Panc1 (cell line): Measurements from ENCODE around the gene NCAM1. TPM values are rescaled to one million over a fixed set of nuclear protein-coding genes. Genes with fewer than 3 reads are reported as not detected.

Experiments used
- ATAC-seq: fragments of 200-7000 bp; cut with Tn5 transposase; 2 replicates; pipeline ENCODE4 v1.9.1; 2020; ENCODE audit warnings: mild to moderate bottlenecking, moderate library complexity
- BruUV-seq: library from RNA; stranded (reverse); fragments of 400-500 nt; replicated peaks from 2 replicates; lab custom pipeline; 2021; lab: Mats Ljungman, UMichigan
- CTCF ChIA-PET: fragments of 300-600 bp; sonication (Branson Sonifier 250); formaldehyde crosslinking; loops from one replicate; lab custom pipeline; 2022; ENCODE audit warnings: antibody characterized with exemption; lab: Charles Lee
- POLR2A ChIA-PET: fragments of 300-600 bp; sonication (Branson Sonifier 250); formaldehyde crosslinking; loops from one replicate; lab custom pipeline; 2022; ENCODE audit warnings: antibody characterized with exemption; lab: Charles Lee
- DNase-seq: peaks from one replicate; pipeline ENCODE4 v3.0.0-alpha.2; 2010; ENCODE audit warnings: low read depth, low spot score
- H3K27ac ChIP-seq: 2 replicates; pipeline ENCODE4 v1.5.1; 2011; ENCODE audit warnings: mild to moderate bottlenecking, low read length, inconsistent platforms
- H3K27me3 ChIP-seq: fragments of 200-500 bp; sonication (Bioruptor generic); 2 replicates; pipeline ENCODE4 v1.6.0; 2014; ENCODE audit warnings: low read length, inconsistent platforms; ENCODE audit not compliant: control insufficient read depth, insufficient read depth
- H3K36me3 ChIP-seq: fragments of 200-500 bp; sonication (Bioruptor generic); 2 replicates; pipeline ENCODE4 v1.5.1; 2014; ENCODE audit warnings: inconsistent platforms, mild to moderate bottlenecking, low read length, moderate library complexity; ENCODE audit not compliant: control insufficient read depth, insufficient read depth
- H3K4me1 ChIP-seq: 2 replicates; pipeline ENCODE4 v1.5.1; 2011; ENCODE audit warnings: inconsistent platforms, mild to moderate bottlenecking, low read length, moderate library complexity; ENCODE audit not compliant: control insufficient read depth, insufficient read depth
- H3K4me3 ChIP-seq, 2 experiments: 2 replicates each; pipeline ENCODE4 v1.5.1; 2011 to 2012; ENCODE audit warnings: low read depth in 2 of 2, low read length in 2 of 2, mild to moderate bottlenecking in 2 of 2, inconsistent platforms in 1 of 2, moderate library complexity in 1 of 2
- H3K9me3 ChIP-seq: fragments of 200-500 bp; sonication (Bioruptor generic); 2 replicates; pipeline ENCODE4 v1.5.1; 2014; ENCODE audit warnings: low read depth, mild to moderate bottlenecking, inconsistent platforms, low read length, moderate library complexity; ENCODE audit not compliant: control insufficient read depth, insufficient read depth
- POLR2AphosphoS5 ChIP-seq: IDR thresholded peaks from 2 replicates; pipeline ENCODE4 v1.6.1; 2012; ENCODE audit warnings: mild to moderate bottlenecking, low read depth, low read length, moderate library complexity
- REST ChIP-seq, 2 experiments: IDR thresholded peaks; 2 replicates each; pipeline ENCODE4 v1.6.1; 2011 to 2012; ENCODE audit warnings: low read depth in 2 of 2, control low read depth in 1 of 2, low read length in 1 of 2, mild to moderate bottlenecking in 1 of 2, moderate library complexity in 1 of 2; ENCODE audit not compliant: insufficient read depth in 1 of 2
- SIN3A ChIP-seq: IDR thresholded peaks from 2 replicates; pipeline ENCODE4 v1.6.1; 2012; ENCODE audit warnings: low read depth, mild to moderate bottlenecking, low read length, moderate library complexity, borderline replicate concordance; ENCODE audit not compliant: insufficient read depth
- TCF7L2 ChIP-seq: IDR thresholded peaks from 2 replicates; pipeline ENCODE4 v1.6.1; 2011; ENCODE audit warnings: mild to moderate bottlenecking, low read depth, low read length, inconsistent platforms
- in situ Hi-C: cut with HindIII; loops from 2 replicates; pipeline ENCODE4 v1.10.0; 2016; ENCODE audit warnings: low sequenced_read_pairs, low pct_unique_long_range_greater_than_20kb
- intact Hi-C: fragments of 100-400 bp; cut with micrococcal nuclease; formaldehyde crosslinking; loops from one replicate; pipeline ENCODE4 v1.10.0; 2022; ENCODE audit not compliant: unreplicated experiment
- total RNA-seq: library from RNA; stranded (reverse); gene quantifications from one replicate; pipeline ENCODE4 v1.2.1, GENCODE V29; 2021; ENCODE audit not compliant: unreplicated experiment
- TF ChIP-seq, protein P1 (sequence below): fragments of 450-650 bp; IDR thresholded peaks from 2 replicates; pipeline ENCODE4 v1.5.1; 2017; ENCODE audit warnings: mild to moderate bottlenecking

The NCAM1 gene
- total RNA-seq, 1 experiment from 2014 or later = 0.18 TPM

- peaks cover 8% of the 10 kb centered on the region for H3K27me3 ChIP-seq
- H3K4me3 ChIP-seq = no peak overlapping the region
- ATAC-seq (no peak), DNase-seq (no peak)
- H3K27ac ChIP-seq = no peak overlapping the region
- in situ Hi-C loops (no loop called here), intact Hi-C loops (no loop called here)
- H3K4me1 ChIP-seq = no peaks in the 10 kb centered on the region
- ChIA-PET CTCF (no interaction called here), POLR2A (no interaction called here)
- no peaks in the 10 kb centered on the region for H3K36me3 ChIP-seq
- no peak for TF ChIP-seq REST (IDR thresholded peaks at IDR 0.05; ENCODE audit: insufficient read depth in 1 of 2, low read depth in 2 of 2, low read length in 1 of 2)
- TF ChIP-seq TCF7L2 = no peak
- TF ChIP-seq, protein P1, sequence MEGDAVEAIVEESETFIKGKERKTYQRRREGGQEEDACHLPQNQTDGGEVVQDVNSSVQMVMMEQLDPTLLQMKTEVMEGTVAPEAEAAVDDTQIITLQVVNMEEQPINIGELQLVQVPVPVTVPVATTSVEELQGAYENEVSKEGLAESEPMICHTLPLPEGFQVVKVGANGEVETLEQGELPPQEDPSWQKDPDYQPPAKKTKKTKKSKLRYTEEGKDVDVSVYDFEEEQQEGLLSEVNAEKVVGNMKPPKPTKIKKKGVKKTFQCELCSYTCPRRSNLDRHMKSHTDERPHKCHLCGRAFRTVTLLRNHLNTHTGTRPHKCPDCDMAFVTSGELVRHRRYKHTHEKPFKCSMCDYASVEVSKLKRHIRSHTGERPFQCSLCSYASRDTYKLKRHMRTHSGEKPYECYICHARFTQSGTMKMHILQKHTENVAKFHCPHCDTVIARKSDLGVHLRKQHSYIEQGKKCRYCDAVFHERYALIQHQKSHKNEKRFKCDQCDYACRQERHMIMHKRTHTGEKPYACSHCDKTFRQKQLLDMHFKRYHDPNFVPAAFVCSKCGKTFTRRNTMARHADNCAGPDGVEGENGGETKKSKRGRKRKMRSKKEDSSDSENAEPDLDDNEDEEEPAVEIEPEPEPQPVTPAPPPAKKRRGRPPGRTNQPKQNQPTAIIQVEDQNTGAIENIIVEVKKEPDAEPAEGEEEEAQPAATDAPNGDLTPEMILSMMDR = no peak
- no peak for TF ChIP-seq SIN3A
- TF ChIP-seq POLR2AphosphoS5 = no peak
- no peaks in the 10 kb centered on the region for H3K9me3 ChIP-seq
- BruUV-seq = no TSS peak
Observed at GRCh38 chr11:113018913-113019312, 57.7 kb downstream of the NCAM1 start.

DNA sequence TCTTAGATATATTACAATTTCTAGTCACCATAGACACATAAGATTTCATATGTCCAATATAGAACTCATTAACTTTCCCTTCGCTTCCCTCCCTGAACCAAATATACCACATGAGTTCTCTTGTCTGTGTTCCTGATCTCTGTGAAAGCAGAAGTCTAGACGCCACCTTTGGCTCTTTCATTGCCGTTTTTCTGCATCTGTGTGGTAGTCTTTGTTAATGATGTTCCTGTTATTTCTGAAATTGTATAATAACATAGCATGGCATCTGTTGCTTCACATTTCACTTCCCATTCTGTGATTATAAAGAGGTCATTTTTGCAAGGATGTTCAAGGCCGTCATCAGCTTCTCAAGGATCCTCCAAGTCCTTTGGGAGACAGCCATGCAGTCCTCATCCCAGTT, 58.5 kb downstream of the NCAM1 start:
- POLR2A ChIA-PET = no interaction called here
- Histone ChIP-seq H3K9me3 (no peaks in the 10 kb centered on the region), H3K4me1 (no peaks in the 10 kb centered on the region), H3K36me3 (no peaks in the 10 kb centered on the region), H3K27me3 (peaks cover 8% of the 10 kb centered on the region), H3K27ac (no peak overlapping the region), H3K4me3 (no peak overlapping the region)
- CTCF ChIA-PET = no interaction called here
- DNase-seq = no peak
- no peak for ATAC-seq
- BruUV-seq = no TSS peak
- intact Hi-C loops = no loop called here
- in situ Hi-C loops = no loop called here
- TF ChIP-seq, protein P1 = no peak
- TF ChIP-seq SIN3A (no peak), POLR2AphosphoS5 (no peak), REST (IDR thresholded peaks at IDR 0.05; ENCODE audit: insufficient read depth in 1 of 2, low read depth in 2 of 2, low read length in 1 of 2) (no peak), TCF7L2 (no peak)
